Activated CD8-positive, alpha-beta memory T cell treated with anti-CD3 and anti-CD28 coated beads for 48 hours (primary cell): ENCODE results near the gene RNASE8.

Experiments used
- DNase-seq, 3 experiments: peaks; one replicate each; pipeline ENCODE4 v3.0.0-alpha.2; 2020; ENCODE audit warnings: low read depth in 2 of 3, low spot score in 2 of 3

Gene RNASE8

DNA sequence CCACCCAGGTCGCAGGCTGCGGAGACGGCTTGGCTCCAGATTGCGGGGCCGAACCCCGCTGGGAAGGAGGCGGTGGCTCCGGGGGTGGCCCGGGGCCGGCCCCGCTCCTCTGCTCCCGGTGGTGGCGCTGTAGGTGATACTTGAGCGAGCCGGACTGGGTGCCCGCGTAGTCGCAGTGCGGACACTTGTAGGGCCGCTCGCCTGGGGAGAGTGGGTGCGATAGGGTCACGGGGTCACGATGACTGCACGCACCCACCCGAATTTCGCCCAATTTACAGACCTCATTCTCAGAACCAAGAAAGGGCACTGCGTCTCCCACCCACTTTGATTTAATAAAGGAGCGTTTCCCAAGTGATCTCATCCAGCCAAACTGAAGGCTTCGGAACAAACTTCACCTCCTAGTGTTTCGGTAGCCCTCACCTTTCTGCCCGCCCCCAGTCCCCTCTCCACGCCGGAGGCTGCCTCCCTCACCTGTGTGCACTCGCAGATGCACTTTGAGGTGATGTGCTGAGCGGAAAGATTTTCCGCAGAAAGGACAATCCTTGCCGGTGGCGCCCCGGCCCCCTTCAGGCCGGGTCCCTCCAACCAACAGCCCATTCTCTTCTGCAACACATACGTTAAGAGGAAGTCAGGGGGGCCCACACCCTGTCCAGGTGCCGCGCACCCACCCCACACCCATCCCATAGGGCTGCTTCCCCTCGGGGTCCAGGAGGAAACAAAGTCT lies 33.5 kb downstream of the RNASE8 start:
- no peak for DNase-seq

DNA sequence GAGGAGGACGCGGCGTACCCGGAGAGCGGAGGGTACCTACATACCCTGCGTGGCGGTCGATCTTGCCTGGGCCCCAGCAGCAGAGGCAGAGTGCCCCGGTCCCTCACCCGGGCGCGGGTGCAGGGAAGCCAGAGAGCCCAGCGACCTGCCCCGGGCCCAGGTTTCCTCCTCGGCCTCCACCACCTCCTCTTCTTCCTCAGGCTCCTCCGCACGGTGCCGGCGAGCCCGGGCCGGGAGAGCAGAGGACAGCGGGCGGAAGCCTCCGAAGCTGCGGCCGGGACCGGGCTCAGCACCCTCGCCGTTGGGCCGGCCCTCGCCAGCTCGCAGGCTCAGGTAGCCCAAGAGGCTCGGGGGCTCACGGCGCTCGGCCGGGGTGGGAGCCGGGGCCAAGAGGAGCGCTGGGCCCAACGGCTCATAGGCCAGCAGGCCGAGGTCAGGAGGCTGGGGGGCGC lies 34.2 kb downstream of the RNASE8 start:
- DNase-seq: no peak

DNA sequence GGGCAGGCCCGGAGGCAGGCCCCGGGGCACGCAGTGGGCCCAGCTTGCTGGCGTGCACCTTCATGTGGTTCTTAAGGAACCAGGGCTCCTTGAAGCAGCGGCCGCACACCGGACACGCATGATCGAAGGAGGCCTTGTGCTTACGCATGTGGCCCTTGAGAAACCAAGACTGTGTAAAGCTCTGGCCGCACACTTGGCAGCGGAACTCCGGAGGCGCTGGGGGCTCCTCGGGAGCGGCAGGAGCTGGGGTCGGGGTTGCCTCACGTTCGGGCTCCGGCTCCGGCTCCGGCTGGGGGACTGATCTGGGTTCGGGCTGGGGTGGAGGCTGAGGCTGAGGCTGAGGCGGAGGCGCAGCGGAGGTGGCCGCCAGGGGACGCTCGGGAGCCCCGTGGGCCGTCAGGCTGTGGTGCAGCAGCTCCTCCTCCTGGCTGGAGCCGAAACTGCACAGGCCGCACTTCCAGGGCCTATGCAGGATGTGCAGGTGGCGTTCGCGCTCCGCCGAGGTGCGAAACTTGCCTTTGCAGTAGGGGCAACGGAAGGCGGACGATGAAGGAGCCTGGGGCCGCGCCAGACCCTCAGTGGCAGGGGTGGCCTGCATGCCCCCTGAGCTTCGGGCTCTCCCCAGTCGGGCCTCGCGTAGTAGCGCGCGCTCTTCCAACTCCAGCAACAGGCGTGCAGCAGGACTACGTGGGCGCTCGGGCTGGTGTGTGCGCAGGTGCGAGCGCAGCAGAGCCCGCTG lies 34.8 kb downstream of the RNASE8 start:
- DNase-seq: peak; percentile 67 to 94 (median 93)

DNA sequence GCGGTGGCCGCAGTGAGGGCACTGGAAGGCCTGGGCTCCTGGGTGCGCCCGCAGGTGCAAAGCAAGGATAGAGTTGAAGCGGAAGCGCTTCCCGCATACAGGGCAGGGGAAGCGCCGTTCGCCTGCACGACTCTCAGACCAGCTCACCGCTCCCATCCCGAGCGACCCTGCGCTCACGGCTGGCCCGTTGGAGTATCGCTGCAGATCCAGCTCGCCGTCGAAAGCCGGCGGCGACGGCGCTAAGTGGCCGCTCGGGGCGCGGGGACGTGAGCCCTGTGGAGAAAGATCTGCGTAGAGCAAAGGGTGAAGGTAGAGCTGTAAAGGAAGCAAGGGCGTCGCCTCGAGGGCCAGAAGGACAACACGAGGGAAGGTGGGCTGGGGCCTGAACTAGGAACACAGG lies 35.4 kb downstream of the RNASE8 start:
- no peak for DNase-seq

DNA sequence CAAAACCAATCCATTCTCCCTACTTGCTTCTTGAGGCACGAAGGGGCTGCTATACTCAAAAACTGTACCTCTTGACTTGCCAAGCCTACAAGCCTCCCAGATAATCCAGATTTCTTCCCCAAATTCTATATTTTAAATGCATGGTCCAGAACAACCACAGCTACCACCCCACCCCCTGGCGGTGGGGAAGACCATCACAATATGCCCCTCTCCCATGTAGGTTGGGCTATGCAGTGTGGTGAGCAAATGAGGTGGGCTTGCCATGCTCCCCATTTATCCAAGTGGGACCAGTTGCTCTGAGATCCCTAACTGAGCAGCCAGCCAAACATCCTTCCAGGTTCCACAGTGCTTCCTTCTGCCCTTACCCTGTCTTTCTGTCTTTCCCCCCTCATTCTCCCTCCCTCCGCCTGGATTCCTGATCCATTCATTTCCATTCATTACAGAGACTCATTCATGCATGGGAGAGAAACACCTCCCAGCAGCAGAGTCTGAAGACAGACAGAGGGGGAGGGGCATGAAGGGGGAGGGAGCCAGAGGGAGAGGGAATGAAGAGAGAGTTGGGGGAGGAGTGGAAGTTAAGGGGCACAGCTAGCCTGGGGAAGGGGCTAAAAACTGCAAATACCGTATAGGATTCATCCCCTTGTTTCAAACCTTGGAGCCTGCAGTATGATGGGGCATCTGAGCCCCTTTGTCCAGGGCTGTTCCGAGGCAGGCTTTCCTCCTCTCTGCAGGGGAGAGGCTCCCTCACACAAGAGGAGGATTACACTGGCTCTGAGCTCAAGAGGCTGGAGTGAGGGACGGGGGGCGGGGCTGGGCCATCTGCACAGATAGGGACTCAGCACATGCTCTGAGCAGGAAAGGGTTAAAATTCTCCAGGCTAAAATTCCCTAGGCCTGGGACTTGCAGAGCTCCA lies 36.4 kb downstream of the RNASE8 start:
- DNase-seq: no peak

DNA sequence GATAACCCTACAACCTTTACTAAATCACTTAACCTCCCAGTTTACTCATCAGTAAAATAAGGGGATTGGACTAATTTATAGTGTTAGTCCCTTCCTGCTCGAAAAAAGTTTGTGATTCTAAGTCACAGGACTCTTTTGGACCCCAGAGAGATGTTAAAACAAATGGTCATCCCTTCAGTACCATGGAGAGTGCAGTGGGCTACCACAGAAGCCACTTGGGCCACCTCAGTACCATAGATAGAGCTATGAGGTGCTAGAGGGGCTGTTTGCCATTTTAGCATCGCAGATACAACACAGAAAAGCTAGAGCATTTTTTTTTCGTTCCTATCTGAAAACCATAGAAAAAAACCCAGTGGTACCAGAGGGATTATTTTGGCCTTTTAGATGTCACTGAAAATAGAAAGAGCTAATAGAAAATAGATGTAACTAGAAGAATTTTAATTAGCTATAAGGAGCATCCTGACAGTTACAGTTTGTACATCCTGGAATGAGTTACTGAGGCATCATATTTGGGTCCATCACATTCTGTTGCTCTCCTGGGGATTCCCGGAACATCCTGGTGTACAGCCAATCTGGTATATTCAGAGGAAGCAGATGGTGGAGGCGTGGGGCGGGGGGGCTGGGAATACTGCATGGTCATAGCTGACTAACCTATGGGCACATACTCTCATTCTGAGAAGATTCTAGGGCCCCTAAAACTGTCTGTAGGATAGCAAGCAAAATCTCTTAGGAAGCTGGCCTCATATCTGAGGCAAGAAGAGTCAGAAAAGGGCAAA lies 38.0 kb downstream of the RNASE8 start:
- DNase-seq: no peak

DNA sequence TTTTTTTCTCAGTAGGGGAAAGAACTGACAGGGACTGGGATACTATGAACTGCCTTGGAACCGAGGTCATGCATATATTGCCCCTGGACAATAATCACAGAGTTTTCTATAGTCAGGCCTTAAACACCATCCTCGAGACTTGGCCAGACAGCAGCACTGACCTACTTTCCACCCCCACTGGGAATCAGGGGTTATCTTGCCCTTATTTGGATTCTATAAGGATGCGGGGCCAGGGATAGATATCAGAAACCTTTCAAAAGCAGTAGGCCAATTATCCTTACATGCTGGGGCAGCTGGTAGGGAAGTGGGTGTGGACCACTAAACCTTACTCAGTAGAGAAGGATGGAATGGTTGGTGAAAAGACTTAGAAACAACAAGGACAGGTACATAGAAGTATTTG lies 38.8 kb downstream of the RNASE8 start:
- DNase-seq: no peak

DNA sequence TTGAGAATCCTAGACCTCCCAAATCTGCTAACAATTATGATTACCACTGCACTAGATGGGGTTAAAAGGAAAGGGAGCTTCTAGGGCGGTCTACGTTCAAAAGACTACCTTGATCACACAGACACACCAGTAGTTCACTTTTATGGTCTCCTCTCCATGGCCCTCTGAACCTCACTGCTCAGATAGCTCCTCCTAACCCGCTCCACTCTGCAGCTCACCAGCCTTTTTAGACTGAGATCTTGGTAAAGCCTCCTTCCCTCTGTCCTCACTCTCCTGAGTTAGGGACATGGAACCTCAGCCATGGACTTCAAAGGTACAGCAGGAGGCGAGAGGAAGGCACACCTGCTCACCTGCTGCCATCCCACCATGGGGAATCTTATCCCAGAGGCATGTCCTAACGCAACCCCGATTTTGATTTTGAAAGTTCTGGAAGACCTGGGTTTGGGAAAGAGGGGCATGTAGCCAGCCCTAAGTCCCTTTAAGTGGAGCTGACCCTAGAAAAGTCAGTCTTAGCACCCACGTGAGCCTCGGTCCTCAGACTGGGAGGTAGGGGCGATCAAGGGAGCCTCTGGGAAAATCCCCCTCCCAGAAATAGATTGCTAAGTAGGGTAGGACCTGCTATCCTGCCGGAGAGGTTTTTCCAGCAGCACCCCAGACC lies 39.5 kb downstream of the RNASE8 start:
- DNase-seq: no peak

DNA sequence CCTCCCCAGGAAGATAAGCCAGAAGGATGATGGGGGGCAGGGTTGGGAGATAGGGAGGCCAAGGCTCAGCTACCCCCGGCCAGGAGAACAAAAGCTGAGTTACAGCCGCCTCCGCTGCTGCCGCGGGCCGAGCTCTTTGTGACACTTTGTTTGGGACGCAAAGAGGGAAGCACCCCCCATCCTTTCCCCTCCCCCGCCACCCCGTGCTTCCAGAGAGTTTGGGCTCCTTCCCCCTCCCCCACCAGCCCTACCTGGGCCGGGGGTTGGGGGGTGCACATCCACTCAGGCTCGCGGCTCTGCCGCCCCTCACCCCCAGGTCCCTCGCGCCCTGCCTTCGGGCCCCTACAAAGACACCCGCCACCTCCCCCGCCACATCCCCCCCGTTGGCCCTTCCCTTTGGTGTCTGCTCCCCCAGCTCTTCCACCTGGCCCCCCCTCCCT lies 40.0 kb downstream of the RNASE8 start:
- no peak for DNase-seq

DNA sequence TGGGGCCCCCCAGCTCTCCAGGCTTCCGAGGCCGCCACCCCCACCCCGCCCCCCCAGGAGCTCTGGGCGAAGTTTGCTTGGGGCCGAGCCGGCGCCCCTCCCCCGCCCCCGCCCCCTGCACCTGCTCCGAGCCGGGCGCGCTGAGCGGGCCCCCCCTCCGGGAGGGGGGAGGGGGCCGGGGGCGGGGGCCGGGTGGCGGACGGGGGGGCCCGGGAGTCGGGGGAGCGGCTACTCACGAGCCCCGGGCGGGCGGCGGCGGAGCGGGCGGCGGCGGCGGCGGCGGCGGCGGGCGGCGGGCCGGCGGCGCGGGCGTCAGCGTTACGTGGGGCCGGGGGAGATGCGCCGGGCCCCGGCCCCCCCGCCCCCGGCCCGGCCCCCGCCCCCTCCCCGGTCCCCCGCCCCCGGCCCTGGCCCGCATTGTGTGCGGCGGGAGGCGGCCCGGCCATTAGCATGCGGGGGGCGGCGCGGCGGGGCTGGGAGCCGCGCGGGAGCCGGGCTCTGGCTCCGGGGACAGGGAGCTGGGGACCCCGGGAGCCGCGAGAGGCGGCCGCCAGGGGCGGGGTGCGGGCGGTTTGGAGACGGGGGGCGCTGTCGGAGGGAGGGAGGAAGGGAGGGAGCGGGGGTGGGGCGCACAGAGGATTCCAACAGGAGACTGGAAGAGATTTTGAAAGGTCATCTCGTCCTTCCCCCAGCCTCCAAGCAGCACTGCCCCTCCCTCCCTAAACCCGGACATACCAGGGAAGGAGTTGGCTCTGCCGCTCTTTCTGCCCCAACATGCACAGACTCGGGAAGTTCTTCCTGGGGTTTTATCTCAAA lies 40.7 kb downstream of the RNASE8 start, which contains the start of gene ZNF219:
Gene ZNF219 (minus strand): TSS at position 580 of the 816 bp plus-strand sequence. CDS start 5,064 bp downstream, outside the sequence.
- no peak for DNase-seq

DNA sequence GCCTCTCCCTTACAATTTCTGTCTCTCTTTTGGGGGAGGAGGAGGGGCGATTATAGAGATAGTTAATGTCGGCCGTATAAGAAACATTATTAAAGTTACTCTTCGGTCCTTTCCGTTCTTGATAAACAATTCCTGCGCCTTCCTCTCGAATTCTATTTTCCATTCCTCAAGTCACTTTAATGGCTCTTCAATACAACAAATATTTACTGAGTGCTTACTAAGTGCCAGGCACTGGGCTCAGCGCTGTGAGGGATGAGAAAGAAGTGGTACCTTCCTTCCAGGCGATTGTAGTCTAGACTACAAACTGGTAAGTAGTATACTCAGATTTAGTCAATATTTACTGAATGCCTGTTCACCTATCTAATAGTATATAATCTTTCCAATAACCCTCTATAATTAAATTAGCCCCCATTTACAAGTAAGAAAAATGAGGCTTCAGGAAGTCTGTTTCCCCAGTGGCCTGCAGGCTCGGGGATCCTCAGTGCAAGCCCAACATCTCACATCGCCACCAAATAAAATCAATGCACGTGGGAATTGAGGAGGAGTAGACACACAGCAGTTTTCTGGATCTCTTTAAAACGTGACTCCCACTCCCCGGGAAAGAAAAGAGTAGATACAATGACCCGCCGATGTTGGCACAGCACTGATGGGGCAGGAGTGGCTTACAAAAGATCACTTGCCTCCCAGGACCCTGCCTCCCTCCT lies 41.4 kb downstream of the RNASE8 start:
- DNase-seq: no peak

DNA sequence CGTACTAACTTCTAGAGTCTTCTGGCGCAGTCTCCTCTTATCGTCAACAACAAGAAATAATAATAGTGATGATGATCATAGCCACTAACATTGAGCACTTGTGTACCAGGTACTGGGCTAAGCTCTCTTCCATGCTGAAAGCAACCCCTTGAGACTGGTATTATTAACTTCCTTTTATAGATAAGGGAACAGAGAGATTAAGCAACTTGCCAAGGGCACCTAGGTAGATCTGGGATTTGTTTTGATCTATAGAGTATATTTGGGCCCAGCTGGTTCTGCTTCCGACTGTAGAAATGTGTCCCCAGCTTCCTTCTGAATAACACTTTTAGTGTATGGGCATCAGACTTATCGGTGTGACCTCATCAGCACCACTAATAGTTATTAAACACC lies 42.0 kb downstream of the RNASE8 start:
- no peak for DNase-seq

DNA sequence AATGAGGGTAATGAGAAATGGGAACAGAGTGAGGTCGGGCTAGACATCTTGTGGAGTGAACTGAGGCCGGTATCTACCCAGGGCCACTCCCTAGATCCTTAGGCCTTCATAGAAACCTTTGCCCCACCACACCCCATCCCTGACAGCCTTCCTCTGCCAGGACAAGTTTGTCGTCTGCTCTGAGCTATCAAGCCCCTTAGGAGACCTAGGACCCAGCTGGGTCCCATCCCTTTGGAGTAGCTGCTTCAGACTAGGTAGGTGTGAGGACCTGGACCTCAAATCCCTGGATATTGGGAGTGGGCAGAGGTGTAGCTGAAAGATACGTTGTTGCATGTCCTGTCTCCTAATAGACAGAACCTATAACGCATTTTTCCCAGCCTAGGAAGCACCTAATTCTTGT lies 43.3 kb downstream of the RNASE8 start, which contains the start of gene TMEM253:
Gene TMEM253 (plus strand): TSS at position 136 of the 400 bp plus-strand sequence. CDS start 278 bp downstream, outside the sequence.
- no peak for DNase-seq

DNA sequence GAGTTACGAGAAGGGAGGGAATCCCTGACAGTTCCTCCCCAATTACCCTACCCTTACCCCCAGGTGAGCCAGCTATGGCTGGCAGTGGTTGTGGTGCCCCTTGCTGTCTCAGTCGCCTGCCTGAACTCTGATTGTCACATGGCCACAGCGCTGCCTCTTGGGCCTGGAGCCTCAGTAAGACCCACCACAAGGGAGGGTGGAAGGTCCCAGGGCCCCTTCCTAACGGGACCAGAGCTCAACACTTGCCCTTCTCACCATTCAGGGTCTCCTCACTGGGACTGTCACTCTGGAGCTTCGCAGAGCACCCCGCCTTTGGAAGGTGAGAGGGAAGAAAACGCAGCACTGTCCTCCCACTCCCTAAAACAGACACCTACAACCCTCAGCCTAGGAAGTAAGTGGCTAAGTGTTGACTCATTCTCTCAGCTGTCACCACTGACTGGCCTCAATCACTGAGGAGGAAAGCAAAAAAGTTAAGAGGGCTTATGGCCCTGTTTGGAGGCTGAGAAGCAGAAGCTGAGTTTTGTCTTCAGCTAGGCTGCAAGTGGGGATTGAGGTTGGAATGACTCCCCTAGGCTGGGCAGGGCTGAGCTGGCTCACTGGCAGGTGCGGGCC lies 44.3 kb downstream of the RNASE8 start:
- DNase-seq: no peak

DNA sequence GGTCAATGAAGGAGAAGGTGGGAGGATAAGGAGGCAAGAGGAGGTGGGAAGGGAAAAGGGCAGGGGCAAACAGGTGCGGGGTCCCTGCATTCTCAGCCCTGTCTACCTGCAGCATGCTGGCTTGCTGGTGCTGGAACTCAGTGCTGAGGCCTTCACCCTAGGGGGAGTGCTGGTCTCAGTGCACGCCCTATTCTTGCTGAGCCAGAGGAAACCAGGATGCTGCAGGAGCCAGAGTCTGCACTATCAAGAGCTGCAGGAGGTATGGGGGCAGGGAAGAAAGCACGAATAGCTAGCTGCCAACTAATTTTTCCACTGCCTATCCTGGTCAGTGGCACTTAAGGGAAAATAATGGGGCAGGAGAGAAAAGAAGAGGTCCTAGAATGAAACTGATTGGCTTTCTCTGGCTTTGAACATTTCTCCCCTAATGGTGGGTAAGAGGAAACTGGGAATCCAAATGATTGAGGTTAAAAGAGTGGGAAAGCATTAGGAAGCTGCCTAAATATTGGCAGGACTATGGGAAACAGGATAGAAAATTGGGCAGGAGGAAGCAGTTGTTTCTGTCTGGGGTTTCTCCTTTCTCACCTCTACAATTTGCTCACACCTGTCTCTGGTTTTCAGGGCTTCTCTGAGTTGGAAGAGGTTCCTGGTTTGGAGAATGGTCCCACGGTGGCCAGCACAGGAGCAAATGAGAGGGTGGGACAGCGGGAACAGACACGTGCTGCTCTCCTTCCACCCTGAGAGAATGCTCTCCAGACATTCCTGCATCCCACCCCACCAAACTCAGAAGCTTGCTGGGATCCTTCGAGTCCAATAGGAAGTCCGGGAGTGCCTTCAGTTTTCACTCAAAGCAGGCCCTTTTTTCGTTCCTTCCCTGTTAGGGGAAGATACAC lies 45.1 kb downstream of the RNASE8 start:
- DNase-seq: no peak

DNA sequence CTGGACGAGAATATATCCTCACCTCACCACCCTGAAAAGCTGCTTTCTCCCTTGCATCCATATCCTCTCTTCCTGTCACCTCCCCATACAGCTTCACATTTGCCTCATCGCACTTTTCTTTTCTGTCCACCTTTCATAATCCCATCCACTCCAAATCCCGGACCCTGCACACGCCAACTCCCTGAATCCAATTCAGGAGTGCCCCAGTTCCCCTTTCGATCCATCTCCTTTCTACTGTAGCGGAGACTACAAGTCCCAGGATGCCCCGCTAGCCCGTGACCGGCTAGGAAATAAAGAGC lies 45.7 kb downstream of the RNASE8 start:
- no peak for DNase-seq

DNA sequence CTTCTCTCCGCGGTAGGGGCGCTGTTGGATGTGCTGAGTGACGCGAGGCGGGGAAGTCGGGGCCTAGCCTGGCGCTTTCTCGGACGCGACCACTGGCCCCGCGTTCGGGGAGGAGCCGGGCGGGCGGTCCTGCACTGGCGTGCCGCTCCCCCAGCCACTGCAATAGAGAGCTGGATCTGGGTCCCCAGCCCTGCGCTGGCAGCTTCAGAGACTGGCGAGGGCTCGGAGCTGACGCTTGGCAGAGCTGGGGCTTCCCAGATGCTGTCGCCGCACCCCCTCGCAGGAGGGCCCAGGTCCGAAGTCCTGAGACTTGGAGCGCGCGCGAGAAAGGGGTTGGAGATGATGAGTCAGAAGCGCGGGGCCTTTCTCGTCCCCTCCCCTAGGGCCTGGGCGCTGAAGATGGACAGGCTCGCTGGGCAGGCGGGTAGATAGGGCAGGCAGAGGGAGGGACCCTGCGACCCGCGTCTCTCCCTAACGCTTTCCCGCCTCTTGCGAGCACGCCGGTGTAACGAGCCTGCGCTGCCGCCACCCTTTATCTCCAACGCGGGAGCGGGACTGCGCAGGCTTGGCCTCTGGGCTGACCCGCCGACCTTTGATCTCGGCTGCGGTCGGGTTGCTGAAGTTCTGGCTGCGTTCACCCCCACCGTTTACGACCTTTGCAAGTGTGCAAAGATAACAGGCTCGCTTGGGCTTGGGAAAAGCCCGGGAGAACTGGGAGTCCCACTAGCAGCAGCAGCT lies 46.3 kb downstream of the RNASE8 start:
- peak; percentile 83 to 93 (median 86) for DNase-seq
